Spleen (tissue), 11 donors: Measurements from ENCODE around the gene TNXB. TPM values are rescaled to one million over a fixed set of nuclear protein-coding genes. Genes with fewer than 3 reads are reported as not detected.

ENCODE experiments used
- DNase-seq: peaks from one replicate; pipeline ENCODE4 v3.0.0-alpha.2; 2020
- H3K27ac ChIP-seq, 8 donors: fragments of 200-600 bp; sonication (generic) in 7 of 8; 1 replicate in 4 of 8; 2 replicates in 4 of 8; pipeline versions ENCODE4 v1.5.0 to v1.8.0; 2016 to 2021; ENCODE audit warnings: inconsistent platforms in 4 of 8, mild to moderate bottlenecking in 4 of 8, moderate library complexity in 1 of 8
- H3K27me3 ChIP-seq, 7 donors: fragments of 200-600 bp; sonication (generic) in 6 of 7; replicated peaks in 1 of 7; 1 replicate in 4 of 7; 2 replicates in 3 of 7; pipeline versions ENCODE4 v1.5.0 to v1.8.0; 2016 to 2021; ENCODE audit warnings: inconsistent platforms in 3 of 7, mild to moderate bottlenecking in 1 of 7
- H3K36me3 ChIP-seq, 6 donors: fragments of 200-600 bp; sonication (generic) in 5 of 6; 1 replicate in 4 of 6; 2 replicates in 2 of 6; pipeline versions ENCODE4 v1.5.0 to v1.8.0; 2016 to 2021; ENCODE audit warnings: inconsistent platforms in 2 of 6
- H3K4me1 ChIP-seq, 6 donors: fragments of 200-600 bp; sonication (generic) in 5 of 6; 1 replicate in 3 of 6; 2 replicates in 3 of 6; pipeline versions ENCODE4 v1.5.0 to v1.8.0; 2016 to 2021; ENCODE audit warnings: inconsistent platforms in 3 of 6
- H3K4me3 ChIP-seq, 8 donors: fragments of 200-600 bp; sonication (generic) in 7 of 8; 1 replicate in 4 of 8; 2 replicates in 4 of 8; pipeline versions ENCODE4 v1.5.0 to v1.8.0; 2016 to 2021; ENCODE audit warnings: inconsistent platforms in 4 of 8, mild to moderate bottlenecking in 4 of 8, moderate library complexity in 2 of 8
- H3K9me3 ChIP-seq, 8 donors: fragments of 200-600 bp; sonication (generic) in 7 of 8; 1 replicate in 4 of 8; 2 replicates in 4 of 8; pipeline versions ENCODE4 v1.5.0 to v1.8.0; 2016 to 2021; ENCODE audit warnings: inconsistent platforms in 4 of 8
- POLR2A ChIP-seq, 3 donors: fragments of 450-650 bp; IDR thresholded peaks; one replicate each; pipeline ENCODE4 v1.5.1; 2017; ENCODE audit warnings: antibody characterized with exemption in 3 of 3, mild to moderate bottlenecking in 1 of 3
- POLR2AphosphoS5 ChIP-seq, 3 donors: sonication (generic); formaldehyde crosslinking; IDR thresholded peaks; one replicate each; pipeline ENCODE4 v1.5.1; 2017; ENCODE audit warnings: antibody characterized with exemption in 3 of 3
- WGBS, 5 donors: extraction: QIAGEN DNeasy Blood & Tissue Kit in 3 of 5; methylation state at CpG; one replicate each; pipeline versions ENCODE4 v1.1.5 to v1.1.7; 2013 to 2018; 5-methylcytosine and 5-hydroxymethylcytosine counted together
- intact Hi-C: fragments of 100-400 bp; cut with DNase I; formaldehyde crosslinking; loops from one replicate; pipeline ENCODE4 v1.15.0; 2023; ENCODE audit warnings: low total_unique reads
- polyA plus RNA-seq, 3 donors: library from polyadenylated mRNA; stranded (reverse); fragments of 200-250 nt; gene quantifications; one replicate each; pipeline ENCODE4 v1.2.1, GENCODE V29; 2013
- total RNA-seq, 7 donors: library from RNA; depleted of rRNA in 3 of 7; stranded (reverse); fragments of >200 nt in 3 of 7; fragmentation: NEBNext Ultra II Directional in 4 of 7; extraction: Animal tissue kit (Norgen Biotek cat#: 25700) in 4 of 7; gene quantifications; one replicate each; pipeline versions ENCODE4 v1.1.0 to v1.2.1, GENCODE V29; 2016 to 2021
- TF ChIP-seq, protein P1 (sequence below), 11 experiments: fragments of 200-600 bp in 7 of 11; fragments of 450-650 bp in 4 of 11; sonication (generic) in 4 of 11; IDR thresholded peaks in 8 of 11; conservative IDR thresholded peaks in 3 of 11; 1 replicate in 7 of 11; 2 replicates in 4 of 11; pipeline versions ENCODE4 v1.4.0 to v1.8.0; 2016 to 2021; ENCODE audit warnings: antibody characterized with exemption in 11 of 11, inconsistent platforms in 4 of 11, mild to moderate bottlenecking in 1 of 11
- donor health status: healthy with polysubstance abuse.
- donor health status: DM: no; HTN: no; CAD: no; lungs with moderate emphysema.
- donor health status: DM: no; HTN: no; CAD: no.
- donor health status: Bipolar disorder and iron deficiency.
- donor health status: healthy.
- donor health status: DM: no; HTN: no; CAD: no.
- donor health status: DM: yes; HTN: yes; CAD: no.

TNXB gene
- total and polyA plus RNA-seq, 10 donors: 13.7 to 117 (median 63.3) TPM

GRCh38 chr6:32086661-32087573 lies 22.2 kb downstream of the TNXB start:
- Histone ChIP-seq H3K27me3 (peaks cover 0 to 42% (median 13%) of the 10 kb centered on the region in 7 donors), H3K4me3 (peak overlapping the region in 5 of 8 donors; percentile 5 to 58 (median 18)), H3K4me1 (peaks cover 12 to 44% (median 29%) of the 10 kb centered on the region in 6 donors), H3K9me3 (no peaks in the 10 kb centered on the region), H3K36me3 (peaks cover 0 to 16% (median 0%) of the 10 kb centered on the region in 6 donors), H3K27ac (peak overlapping the region in 6 of 8 donors; percentile 60 to 89 (median 80))
- intact Hi-C loops: no loop called here
- no peak for DNase-seq
- WGBS, 5 donors: 22 to 36% (median 25%) methylated on average over 31 to 45 of the region's 45 CpGs
- TF ChIP-seq, protein P1, sequence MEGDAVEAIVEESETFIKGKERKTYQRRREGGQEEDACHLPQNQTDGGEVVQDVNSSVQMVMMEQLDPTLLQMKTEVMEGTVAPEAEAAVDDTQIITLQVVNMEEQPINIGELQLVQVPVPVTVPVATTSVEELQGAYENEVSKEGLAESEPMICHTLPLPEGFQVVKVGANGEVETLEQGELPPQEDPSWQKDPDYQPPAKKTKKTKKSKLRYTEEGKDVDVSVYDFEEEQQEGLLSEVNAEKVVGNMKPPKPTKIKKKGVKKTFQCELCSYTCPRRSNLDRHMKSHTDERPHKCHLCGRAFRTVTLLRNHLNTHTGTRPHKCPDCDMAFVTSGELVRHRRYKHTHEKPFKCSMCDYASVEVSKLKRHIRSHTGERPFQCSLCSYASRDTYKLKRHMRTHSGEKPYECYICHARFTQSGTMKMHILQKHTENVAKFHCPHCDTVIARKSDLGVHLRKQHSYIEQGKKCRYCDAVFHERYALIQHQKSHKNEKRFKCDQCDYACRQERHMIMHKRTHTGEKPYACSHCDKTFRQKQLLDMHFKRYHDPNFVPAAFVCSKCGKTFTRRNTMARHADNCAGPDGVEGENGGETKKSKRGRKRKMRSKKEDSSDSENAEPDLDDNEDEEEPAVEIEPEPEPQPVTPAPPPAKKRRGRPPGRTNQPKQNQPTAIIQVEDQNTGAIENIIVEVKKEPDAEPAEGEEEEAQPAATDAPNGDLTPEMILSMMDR (IDR thresholded peaks at IDR 0.05 in 8 of 11, conservative IDR thresholded peaks at IDR 0.05 in 3 of 11): no peak
- no peak for TF ChIP-seq POLR2AphosphoS5 (IDR thresholded peaks at IDR 0.05)
- no peak for TF ChIP-seq POLR2A (IDR thresholded peaks at IDR 0.05)

- DNase-seq: peak; percentile 29
- Histone ChIP-seq H3K27ac (peak overlapping the region in 3 of 8 donors; percentile 60 to 85 (median 83)), H3K9me3 (no peaks in the 10 kb centered on the region), H3K4me3 (no peak overlapping the region), H3K27me3 (peaks cover 0 to 42% (median 13%) of the 10 kb centered on the region in 7 donors), H3K36me3 (peaks cover 0 to 26% (median 0%) of the 10 kb centered on the region in 6 donors), H3K4me1 (peaks cover 12 to 51% (median 33%) of the 10 kb centered on the region in 6 donors)
- WGBS, 5 donors: 77 to 85% (median 79%) methylated on average over 14 to 17 of the region's 17 CpGs
- no peak for TF ChIP-seq POLR2AphosphoS5 (IDR thresholded peaks at IDR 0.05)
- TF ChIP-seq POLR2A (IDR thresholded peaks at IDR 0.05): no peak
- intact Hi-C loops: no loop called here
These were observed 23.2 kb downstream of the TNXB start for GRCh38 chr6:32085759-32086459.

GRCh38 chr6:32084780-32085179 lies 24.4 kb downstream of the TNXB start:
- Histone ChIP-seq H3K4me1 (peaks cover 12 to 52% (median 36%) of the 10 kb centered on the region in 6 donors), H3K27ac (peak overlapping the region in 1 of 8 donors; percentile 65), H3K9me3 (no peaks in the 10 kb centered on the region), H3K27me3 (peaks cover 0 to 42% (median 13%) of the 10 kb centered on the region in 7 donors), H3K36me3 (peaks cover 0 to 30% (median 0%) of the 10 kb centered on the region in 6 donors), H3K4me3 (no peak overlapping the region)
- no peak for DNase-seq
- intact Hi-C loops: no loop called here
- TF ChIP-seq POLR2AphosphoS5 (IDR thresholded peaks at IDR 0.05) (no peak), POLR2A (IDR thresholded peaks at IDR 0.05) (no peak)
- TF ChIP-seq, protein P1 (IDR thresholded peaks at IDR 0.05 in 8 of 11, conservative IDR thresholded peaks at IDR 0.05 in 3 of 11): no peak
- 83 to 100% (median 90%) methylated on average over 2 of the region's 2 CpGs for WGBS, 5 donors

DNA sequence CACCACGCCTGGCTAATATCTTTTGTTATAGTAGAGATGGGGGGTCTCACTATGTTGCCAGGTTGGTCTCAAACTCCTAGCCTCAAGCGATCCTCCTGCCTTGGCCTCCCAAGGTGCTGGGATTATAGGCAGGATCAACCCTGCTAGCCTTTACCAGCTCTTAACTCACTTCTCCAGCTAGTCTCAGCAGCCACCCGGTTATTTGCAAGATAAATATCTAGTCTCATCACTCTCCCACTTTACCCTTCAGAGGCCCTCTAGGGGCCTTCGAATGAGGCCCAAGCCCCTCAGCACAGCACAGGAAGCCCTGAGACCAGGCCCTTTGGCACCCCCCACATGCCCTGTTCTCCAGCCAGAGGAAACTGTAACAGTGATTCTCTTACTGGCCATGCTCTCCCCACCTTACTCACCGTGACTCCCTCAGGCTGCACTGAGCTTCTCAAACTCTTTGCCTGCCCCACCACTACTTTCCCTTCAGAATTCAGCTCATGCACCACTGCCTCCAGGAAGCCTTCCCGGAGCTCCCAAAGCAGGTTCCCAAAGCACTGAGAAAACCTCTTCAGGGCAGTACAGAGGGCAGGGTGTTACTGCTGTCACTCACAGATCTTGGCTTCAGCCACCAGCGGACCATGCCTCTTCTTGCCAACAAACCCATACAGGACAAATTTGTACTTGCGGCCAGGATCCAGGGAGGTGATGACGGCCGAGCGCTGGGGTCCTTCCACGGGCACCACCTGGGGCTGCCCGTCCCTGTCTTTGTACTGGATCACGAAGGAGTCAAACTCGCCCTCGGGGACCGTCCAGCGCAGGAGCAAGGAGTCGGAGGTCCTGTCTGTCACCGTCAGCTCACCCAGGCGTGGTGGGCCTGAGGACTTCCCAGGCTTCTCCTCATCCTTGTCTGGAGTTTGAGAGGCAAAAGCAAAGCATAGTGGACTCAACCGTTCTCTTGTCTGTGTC lies 25.0 kb downstream of the TNXB start:
- intact Hi-C loops: no loop called here
- peak in 1 of 3 donors; percentile 9 for TF ChIP-seq POLR2AphosphoS5 (IDR thresholded peaks at IDR 0.05)
- TF ChIP-seq, protein P1 (IDR thresholded peaks at IDR 0.05 in 8 of 11, conservative IDR thresholded peaks at IDR 0.05 in 3 of 11): no peak
- Histone ChIP-seq H3K27ac (peak overlapping the region in 5 of 8 donors; percentile 54 to 71 (median 69)), H3K9me3 (no peaks in the 10 kb centered on the region), H3K4me1 (peaks cover 12 to 52% (median 36%) of the 10 kb centered on the region in 6 donors), H3K27me3 (peaks cover 0 to 42% (median 13%) of the 10 kb centered on the region in 7 donors), H3K4me3 (no peak overlapping the region), H3K36me3 (peaks cover 0 to 37% (median 0%) of the 10 kb centered on the region in 6 donors)
- DNase-seq: no peak
- WGBS, 5 donors: 91 to 95% (median 93%) methylated on average over 22 of the region's 22 CpGs
